ENCODE data around the gene NOXA1.

GRCh38 chr9:137406085-137406760 lies 17.0 kb upstream of the NOXA1 start:
- no peak for TF ChIP-seq CREB1 (IDR thresholded peaks at IDR 0.05)
- TF ChIP-seq TCF12 (IDR thresholded peaks at IDR 0.05; ENCODE audit: low read depth, low read length): no peak
- TF ChIP-seq FOSL1 (IDR thresholded peaks at IDR 0.05; ENCODE audit: insufficient read depth, low read depth, low read length): no peak
- TF ChIP-seq, protein P1, sequence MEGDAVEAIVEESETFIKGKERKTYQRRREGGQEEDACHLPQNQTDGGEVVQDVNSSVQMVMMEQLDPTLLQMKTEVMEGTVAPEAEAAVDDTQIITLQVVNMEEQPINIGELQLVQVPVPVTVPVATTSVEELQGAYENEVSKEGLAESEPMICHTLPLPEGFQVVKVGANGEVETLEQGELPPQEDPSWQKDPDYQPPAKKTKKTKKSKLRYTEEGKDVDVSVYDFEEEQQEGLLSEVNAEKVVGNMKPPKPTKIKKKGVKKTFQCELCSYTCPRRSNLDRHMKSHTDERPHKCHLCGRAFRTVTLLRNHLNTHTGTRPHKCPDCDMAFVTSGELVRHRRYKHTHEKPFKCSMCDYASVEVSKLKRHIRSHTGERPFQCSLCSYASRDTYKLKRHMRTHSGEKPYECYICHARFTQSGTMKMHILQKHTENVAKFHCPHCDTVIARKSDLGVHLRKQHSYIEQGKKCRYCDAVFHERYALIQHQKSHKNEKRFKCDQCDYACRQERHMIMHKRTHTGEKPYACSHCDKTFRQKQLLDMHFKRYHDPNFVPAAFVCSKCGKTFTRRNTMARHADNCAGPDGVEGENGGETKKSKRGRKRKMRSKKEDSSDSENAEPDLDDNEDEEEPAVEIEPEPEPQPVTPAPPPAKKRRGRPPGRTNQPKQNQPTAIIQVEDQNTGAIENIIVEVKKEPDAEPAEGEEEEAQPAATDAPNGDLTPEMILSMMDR (IDR thresholded peaks at IDR 0.05; ENCODE audit: control extremely low read depth in 1 of 3, insufficient read depth in 1 of 3, low read depth in 1 of 3, low read length in 3 of 3): no peak
- TF ChIP-seq EP300 (IDR thresholded peaks at IDR 0.05; ENCODE audit: borderline replicate concordance in 1 of 2, low read depth in 2 of 2, low read length in 2 of 2): no peak
- no peak for TF ChIP-seq POLR2A (IDR thresholded peaks at IDR 0.05; ENCODE audit: control extremely low read depth in 1 of 2, low read depth in 2 of 2, low read length in 2 of 2)
- no peak for TF ChIP-seq SIN3A (conservative IDR thresholded peaks at IDR 0.05 in 1 of 2, IDR thresholded peaks at IDR 0.05 in 1 of 2; ENCODE audit: low read depth in 1 of 2, low read length in 2 of 2)
- TF ChIP-seq TAF1 (IDR thresholded peaks at IDR 0.05; ENCODE audit: low read depth, low read length): no peak
- no peak for TF ChIP-seq POLR2AphosphoS5 (IDR thresholded peaks at IDR 0.05; ENCODE audit: low read depth, low read length)
- no peak for TF ChIP-seq MAX (IDR thresholded peaks at IDR 0.05)
- TF ChIP-seq RBBP5 (IDR thresholded peaks at IDR 0.05; ENCODE audit: borderline replicate concordance, low read depth, low read length): no peak
- TF ChIP-seq SP1 (IDR thresholded peaks at IDR 0.05; ENCODE audit: low read depth, low read length): no peak
